Suprapubic skin (tissue), 4 donors: ENCODE measurements around the gene ISLR. TPM values are rescaled to one million over a fixed set of nuclear protein-coding genes. Genes with fewer than 3 reads are reported as not detected.

ENCODE experiments used
- DNase-seq, 2 donors: peaks; one replicate each; pipeline ENCODE4 v3.0.0-alpha.2; 2019; ENCODE audit warnings: low spot score in 2 of 2
- H3K27ac ChIP-seq: fragments of 200-600 bp; sonication (generic); one replicate; pipeline ENCODE4 v1.5.1; 2019
- H3K27me3 ChIP-seq: fragments of 200-600 bp; sonication (generic); one replicate; pipeline ENCODE4 v1.5.1; 2019
- H3K36me3 ChIP-seq: fragments of 200-600 bp; sonication (generic); one replicate; pipeline ENCODE4 v1.5.1; 2019
- H3K4me1 ChIP-seq: fragments of 200-600 bp; sonication (generic); one replicate; pipeline ENCODE4 v1.5.1; 2019
- H3K4me3 ChIP-seq: fragments of 200-600 bp; sonication (generic); one replicate; pipeline ENCODE4 v1.5.1; 2019; ENCODE audit warnings: mild to moderate bottlenecking
- H3K9me3 ChIP-seq: fragments of 200-600 bp; sonication (generic); one replicate; pipeline ENCODE4 v1.5.1; 2019
- EP300 ChIP-seq: sonication (generic); formaldehyde crosslinking; IDR thresholded peaks from one replicate; pipeline ENCODE4 v1.6.1; 2017; ENCODE audit warnings: antibody characterized with exemption
- POLR2A ChIP-seq, 2 donors: fragments of 450-650 bp; IDR thresholded peaks; one replicate each; pipeline ENCODE4 v1.6.1; 2017; ENCODE audit warnings: antibody characterized with exemption in 2 of 2, mild to moderate bottlenecking in 2 of 2, moderate library complexity in 2 of 2
- POLR2AphosphoS5 ChIP-seq, 3 donors: sonication (generic); formaldehyde crosslinking; IDR thresholded peaks; one replicate each; pipeline ENCODE4 v1.6.1; 2017; ENCODE audit warnings: antibody characterized with exemption in 3 of 3
- WGBS: methylation state at CpG from one replicate; pipeline ENCODE4 v1.1.5; 2018; 5-methylcytosine and 5-hydroxymethylcytosine counted together
- total RNA-seq, 4 donors: library from RNA; depleted of rRNA; stranded (reverse); fragments of >200 nt; gene quantifications; one replicate each; pipeline ENCODE4 v1.1.0, GENCODE V29; 2016
- TF ChIP-seq, protein P1 (sequence below), 2 donors: fragments of 200-600 bp in 1 of 2; fragments of 450-650 bp in 1 of 2; sonication (generic) in 1 of 2; IDR thresholded peaks; one replicate each; pipeline ENCODE4 v1.5.1; 2016 to 2019; ENCODE audit warnings: antibody characterized with exemption in 2 of 2, mild to moderate bottlenecking in 1 of 2, moderate library complexity in 1 of 2

Gene ISLR
- total RNA-seq, 4 donors from 2014 or later, result 11.5 to 41.1 (median 18.1) TPM

- Histone ChIP-seq H3K27me3 (peaks cover 64% of the 10 kb centered on the region), H3K27ac (no peak overlapping the region), H3K4me1 (peaks cover 26% of the 10 kb centered on the region), H3K9me3 (no peaks in the 10 kb centered on the region), H3K4me3 (no peak overlapping the region), H3K36me3 (no peaks in the 10 kb centered on the region)
- DNase-seq, result no peak
- WGBS, result 73% methylated on average over 4 of the region's 4 CpGs
- TF ChIP-seq, protein P1, sequence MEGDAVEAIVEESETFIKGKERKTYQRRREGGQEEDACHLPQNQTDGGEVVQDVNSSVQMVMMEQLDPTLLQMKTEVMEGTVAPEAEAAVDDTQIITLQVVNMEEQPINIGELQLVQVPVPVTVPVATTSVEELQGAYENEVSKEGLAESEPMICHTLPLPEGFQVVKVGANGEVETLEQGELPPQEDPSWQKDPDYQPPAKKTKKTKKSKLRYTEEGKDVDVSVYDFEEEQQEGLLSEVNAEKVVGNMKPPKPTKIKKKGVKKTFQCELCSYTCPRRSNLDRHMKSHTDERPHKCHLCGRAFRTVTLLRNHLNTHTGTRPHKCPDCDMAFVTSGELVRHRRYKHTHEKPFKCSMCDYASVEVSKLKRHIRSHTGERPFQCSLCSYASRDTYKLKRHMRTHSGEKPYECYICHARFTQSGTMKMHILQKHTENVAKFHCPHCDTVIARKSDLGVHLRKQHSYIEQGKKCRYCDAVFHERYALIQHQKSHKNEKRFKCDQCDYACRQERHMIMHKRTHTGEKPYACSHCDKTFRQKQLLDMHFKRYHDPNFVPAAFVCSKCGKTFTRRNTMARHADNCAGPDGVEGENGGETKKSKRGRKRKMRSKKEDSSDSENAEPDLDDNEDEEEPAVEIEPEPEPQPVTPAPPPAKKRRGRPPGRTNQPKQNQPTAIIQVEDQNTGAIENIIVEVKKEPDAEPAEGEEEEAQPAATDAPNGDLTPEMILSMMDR (IDR thresholded peaks at IDR 0.05), result no peak
- TF ChIP-seq POLR2AphosphoS5 (IDR thresholded peaks at IDR 0.05), result no peak
- TF ChIP-seq POLR2A (IDR thresholded peaks at IDR 0.05), result no peak
- no peak for TF ChIP-seq EP300
Measured at GRCh38 chr15:74138642-74139041, 34.9 kb upstream of the ISLR start.

- no peaks in the 10 kb centered on the region for H3K36me3 ChIP-seq
- H3K27me3 ChIP-seq, result peaks cover 45% of the 10 kb centered on the region
- 97% methylated on average over 1 of the region's 1 CpG for WGBS
- no peak overlapping the region for H3K27ac ChIP-seq
- H3K4me3 ChIP-seq, result no peak overlapping the region
- TF ChIP-seq POLR2AphosphoS5 (IDR thresholded peaks at IDR 0.05), result no peak
- no peak for TF ChIP-seq EP300
- TF ChIP-seq, protein P1 (IDR thresholded peaks at IDR 0.05), result no peak
- no peak for TF ChIP-seq POLR2A (IDR thresholded peaks at IDR 0.05)
- peaks cover 10% of the 10 kb centered on the region for H3K4me1 ChIP-seq
- DNase-seq, result no peak
- peaks cover under 1% of the 10 kb centered on the region for H3K9me3 ChIP-seq
Measured at GRCh38 chr15:74141591-74141990, 31.9 kb upstream of the ISLR start.

DNA sequence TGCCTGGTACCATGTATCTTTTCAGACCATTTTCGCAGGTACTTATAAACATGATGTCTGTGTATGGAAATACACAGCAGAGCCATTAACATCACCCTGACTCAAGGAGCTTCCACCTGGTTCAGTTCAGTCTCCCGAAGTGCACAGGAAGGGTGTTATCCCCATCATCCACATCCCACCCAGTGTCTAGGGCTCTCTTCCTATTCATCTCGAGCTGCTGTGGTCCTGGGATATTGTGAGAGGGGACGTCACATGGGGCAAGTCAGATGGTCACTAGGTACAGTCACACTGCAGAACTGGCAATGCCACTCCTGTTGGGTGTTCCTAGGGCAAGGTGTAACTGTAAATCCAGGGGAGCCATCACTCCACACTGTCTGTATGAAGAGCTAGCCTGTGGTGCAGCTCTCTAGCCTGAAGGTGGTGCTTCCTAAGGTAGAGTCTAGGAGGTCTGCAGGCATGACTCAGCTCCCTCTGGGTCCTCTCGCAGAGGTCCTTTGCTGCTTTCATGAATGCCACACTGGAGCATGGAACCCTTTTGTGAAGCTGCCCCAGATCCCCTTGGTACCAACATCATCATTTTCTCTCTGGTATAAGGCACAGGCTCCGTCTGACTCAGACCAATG is 29.2 kb upstream of the ISLR start:
- Histone ChIP-seq H3K9me3 (peaks cover 3% of the 10 kb centered on the region), H3K27me3 (peaks cover 28% of the 10 kb centered on the region), H3K36me3 (no peaks in the 10 kb centered on the region), H3K27ac (no peak overlapping the region), H3K4me3 (no peak overlapping the region), H3K4me1 (no peaks in the 10 kb centered on the region)
- no peak for DNase-seq
- WGBS, result 81% methylated on average over 6 of the region's 6 CpGs
- TF ChIP-seq POLR2A (IDR thresholded peaks at IDR 0.05), result no peak
- no peak for TF ChIP-seq POLR2AphosphoS5 (IDR thresholded peaks at IDR 0.05)
- TF ChIP-seq, protein P1 (IDR thresholded peaks at IDR 0.05), result no peak
- TF ChIP-seq EP300, result no peak

GRCh38 chr15:74146277-74146800 is 27.2 kb upstream of the ISLR start:
- H3K4me3 ChIP-seq, result no peak overlapping the region
- no peaks in the 10 kb centered on the region for H3K4me1 ChIP-seq
- H3K36me3 ChIP-seq, result no peaks in the 10 kb centered on the region
- no peak for TF ChIP-seq POLR2A (IDR thresholded peaks at IDR 0.05)
- TF ChIP-seq EP300, result no peak
- TF ChIP-seq POLR2AphosphoS5 (IDR thresholded peaks at IDR 0.05), result no peak
- TF ChIP-seq, protein P1 (IDR thresholded peaks at IDR 0.05), result no peak
- H3K27me3 ChIP-seq, result peaks cover 16% of the 10 kb centered on the region
- no peak for DNase-seq
- H3K9me3 ChIP-seq, result peaks cover 3% of the 10 kb centered on the region
- H3K27ac ChIP-seq, result no peak overlapping the region
- WGBS, result 94% methylated on average over 1 of the region's 1 CpG

DNA sequence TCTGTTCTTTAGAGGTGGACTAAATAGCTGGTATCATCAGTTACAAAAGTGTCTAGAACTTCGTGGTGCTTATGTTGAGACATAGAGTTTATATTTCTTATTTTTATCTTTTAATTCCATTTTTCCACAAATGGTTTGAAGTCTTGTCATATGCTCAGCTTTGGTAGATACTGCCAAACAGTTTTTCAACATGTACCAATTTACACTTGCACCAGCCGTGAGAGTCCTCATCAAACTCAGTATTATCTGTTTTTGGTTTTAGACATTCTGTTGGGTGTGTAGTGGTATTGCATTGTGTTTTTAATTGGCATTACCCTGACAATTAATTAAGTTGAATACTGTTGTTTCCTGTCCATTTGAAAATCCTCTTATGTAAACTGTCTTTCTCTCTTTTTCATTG is 26.5 kb upstream of the ISLR start:
- no peak overlapping the region for H3K27ac ChIP-seq
- WGBS, result 67% methylated on average over 2 of the region's 2 CpGs
- TF ChIP-seq POLR2A (IDR thresholded peaks at IDR 0.05), result no peak
- TF ChIP-seq, protein P1 (IDR thresholded peaks at IDR 0.05), result no peak
- no peak for TF ChIP-seq POLR2AphosphoS5 (IDR thresholded peaks at IDR 0.05)
- no peak for TF ChIP-seq EP300
- no peak for DNase-seq
- peaks cover 16% of the 10 kb centered on the region for H3K27me3 ChIP-seq
- no peak overlapping the region for H3K4me3 ChIP-seq
- H3K4me1 ChIP-seq, result no peaks in the 10 kb centered on the region
- H3K36me3 ChIP-seq, result no peaks in the 10 kb centered on the region
- peaks cover 3% of the 10 kb centered on the region for H3K9me3 ChIP-seq
